CD8-positive, alpha-beta memory T cell (primary cell): ENCODE data around the gene IL1R1. TPM values are rescaled to one million over a fixed set of nuclear protein-coding genes. Genes with fewer than 3 reads are reported as not detected.

ENCODE experiments used
- polyA plus RNA-seq: library from polyadenylated mRNA; unstranded; fragments of 300-500 nt; fragmentation: Illumina TruSeq; gene quantifications from one replicate; pipeline ENCODE4 v1.2.3, GENCODE V29; 2021
- total RNA-seq, 2 experiments: library from RNA; stranded (reverse); gene quantifications; one replicate each; pipeline ENCODE4 v1.2.3, GENCODE V29; 2021

IL1R1 gene
- total and polyA plus RNA-seq, 3 experiments from 2014 or later: 0.30 to 3.7 (median 3.7) TPM

Other genes with a start within 250 kb of the IL1R1 start
- 1 to 10 TPM in 1 of 2 experiments, under 1 TPM in 1; 0.85 to 1.4 TPM for gene IL1R2, start 150.8 kb upstream of the IL1R1 start, total RNA-seq
- not detected for gene IL1R2, start 150.8 kb upstream of the IL1R1 start, polyA plus RNA-seq
- under 1 TPM; 0.13 to 0.33 TPM for gene IL1RL2, start 44.3 kb downstream of the IL1R1 start, total RNA-seq
- not detected for gene IL1RL2, start 44.3 kb downstream of the IL1R1 start, polyA plus RNA-seq
- under 1 TPM; 0.22 to 0.35 TPM for gene IL1RL1, start 168.8 kb downstream of the IL1R1 start, total RNA-seq
- gene IL1RL1, start 168.8 kb downstream of the IL1R1 start, polyA plus RNA-seq: 0.14 TPM
- gene IL18R1, start 213.1 kb downstream of the IL1R1 start, total RNA-seq: 10 to 100 TPM; 17.6 to 17.9 TPM
- gene IL18R1, start 213.1 kb downstream of the IL1R1 start, polyA plus RNA-seq: 20.6 TPM